ENCODE results near the gene PCDHA10.

DNA sequence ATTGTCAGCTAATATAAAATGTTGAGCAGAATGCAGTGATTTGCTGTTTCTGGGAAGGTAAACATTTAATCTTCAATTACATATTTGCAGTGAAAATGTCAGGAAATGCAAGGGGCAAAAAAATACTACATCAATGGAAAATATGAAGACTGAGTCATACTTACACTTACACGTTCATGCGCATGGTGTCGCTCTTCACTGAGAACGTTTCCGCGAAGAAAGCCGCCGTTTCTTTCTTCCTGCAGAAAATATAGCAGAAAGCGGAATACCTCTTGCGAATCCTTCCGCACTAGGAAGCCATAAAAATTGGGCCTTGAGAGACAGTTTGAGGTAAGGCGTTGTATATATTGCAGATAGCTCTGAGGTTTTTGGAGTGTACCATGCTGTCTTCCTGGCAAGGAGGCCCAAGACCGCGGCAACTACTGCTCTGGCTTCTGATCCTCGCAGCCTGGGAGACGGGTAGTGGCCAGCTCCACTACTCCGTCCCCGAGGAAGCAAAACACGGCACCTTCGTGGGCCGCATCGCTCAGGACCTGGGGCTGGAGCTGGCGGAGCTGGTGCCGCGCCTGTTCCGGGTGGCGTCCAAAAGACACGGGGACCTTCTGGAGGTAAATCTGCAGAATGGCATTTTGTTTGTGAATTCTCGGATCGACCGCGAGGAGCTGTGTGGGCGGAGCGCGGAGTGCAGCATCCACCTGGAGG, 26.3 kb downstream of the PCDHA10 start, which contains the start of gene PCDHA13:
- no peak for TF ChIP-seq EZH2 (IDR thresholded peaks at IDR 0.05; ENCODE audit: low read length, unreplicated experiment)
- TF ChIP-seq, protein P1, sequence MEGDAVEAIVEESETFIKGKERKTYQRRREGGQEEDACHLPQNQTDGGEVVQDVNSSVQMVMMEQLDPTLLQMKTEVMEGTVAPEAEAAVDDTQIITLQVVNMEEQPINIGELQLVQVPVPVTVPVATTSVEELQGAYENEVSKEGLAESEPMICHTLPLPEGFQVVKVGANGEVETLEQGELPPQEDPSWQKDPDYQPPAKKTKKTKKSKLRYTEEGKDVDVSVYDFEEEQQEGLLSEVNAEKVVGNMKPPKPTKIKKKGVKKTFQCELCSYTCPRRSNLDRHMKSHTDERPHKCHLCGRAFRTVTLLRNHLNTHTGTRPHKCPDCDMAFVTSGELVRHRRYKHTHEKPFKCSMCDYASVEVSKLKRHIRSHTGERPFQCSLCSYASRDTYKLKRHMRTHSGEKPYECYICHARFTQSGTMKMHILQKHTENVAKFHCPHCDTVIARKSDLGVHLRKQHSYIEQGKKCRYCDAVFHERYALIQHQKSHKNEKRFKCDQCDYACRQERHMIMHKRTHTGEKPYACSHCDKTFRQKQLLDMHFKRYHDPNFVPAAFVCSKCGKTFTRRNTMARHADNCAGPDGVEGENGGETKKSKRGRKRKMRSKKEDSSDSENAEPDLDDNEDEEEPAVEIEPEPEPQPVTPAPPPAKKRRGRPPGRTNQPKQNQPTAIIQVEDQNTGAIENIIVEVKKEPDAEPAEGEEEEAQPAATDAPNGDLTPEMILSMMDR (conservative IDR thresholded peaks at IDR 0.05; ENCODE audit: low read depth, low read length), result peak; percentile 76
- TF ChIP-seq EZH2phosphoT487 (IDR thresholded peaks at IDR 0.05; ENCODE audit: borderline replicate concordance, low read length), result no peak

All from PC-3 (cell line).